Fibroblast of lung (primary cell): Measurements from ENCODE around the gene DOK5. TPM values are rescaled to one million over a fixed set of nuclear protein-coding genes. Genes with fewer than 3 reads are reported as not detected.
A peak's percentile ranks its signal among the peaks of the same experiment; 100 is the strongest.

ENCODE experiments used
- DNase-seq, 2 donors: peaks; one replicate each; pipeline versions ENCODE4 v3.0.0 to v3.0.0-alpha.2; 2010; ENCODE audit warnings: low read depth in 2 of 2
- H2AFZ ChIP-seq: 2 replicates; pipeline ENCODE4 v1.5.1; 2012; ENCODE audit warnings: low read length, control low read depth, inconsistent platforms
- H3K27ac ChIP-seq: 2 replicates; pipeline ENCODE4 v1.5.1; 2011; ENCODE audit warnings: low read length, control low read depth; ENCODE audit not compliant: insufficient read depth
- H3K27me3 ChIP-seq: 2 replicates; pipeline ENCODE4 v1.5.1; 2011; ENCODE audit warnings: mild to moderate bottlenecking, low read length; ENCODE audit not compliant: control insufficient read depth, insufficient read depth
- H3K36me3 ChIP-seq: 2 replicates; pipeline ENCODE4 v1.5.1; 2011; ENCODE audit warnings: low read length; ENCODE audit not compliant: control insufficient read depth, insufficient read depth
- H3K4me1 ChIP-seq: 2 replicates; pipeline ENCODE4 v1.5.1; 2011; ENCODE audit warnings: low read length; ENCODE audit not compliant: control insufficient read depth, insufficient read depth; ENCODE audit errors: extremely low read depth
- H3K4me2 ChIP-seq: 2 replicates; pipeline ENCODE4 v1.5.1; 2011; ENCODE audit warnings: low read length, control low read depth; ENCODE audit not compliant: insufficient read depth; ENCODE audit errors: extremely low read depth
- H3K4me3 ChIP-seq, 4 experiments: fragments of 200-600 bp in 1 of 4; sonication (generic) in 1 of 4; replicated peaks in 1 of 4; 2 replicates each; pipeline ENCODE4 v1.5.1; 2011 to 2016; ENCODE audit warnings: low read length in 4 of 4, low read depth in 3 of 4, mild to moderate bottlenecking in 3 of 4, control low read depth in 2 of 4, inconsistent platforms in 1 of 4, mixed read lengths in 1 of 4; ENCODE audit not compliant: insufficient read depth in 1 of 4; ENCODE audit errors: control extremely low read depth in 1 of 4
- H3K79me2 ChIP-seq: 2 replicates; pipeline ENCODE4 v1.5.1; 2012; ENCODE audit warnings: mild to moderate bottlenecking, low read length, inconsistent platforms; ENCODE audit not compliant: control insufficient read depth, insufficient read depth
- H3K9ac ChIP-seq: 2 replicates; pipeline ENCODE4 v1.5.1; 2011; ENCODE audit warnings: mild to moderate bottlenecking, low read length, control low read depth; ENCODE audit not compliant: insufficient read depth
- H3K9me3 ChIP-seq: 2 replicates; pipeline ENCODE4 v1.5.1; 2012; ENCODE audit warnings: low read depth, low read length; ENCODE audit not compliant: control insufficient read depth, insufficient read depth
- H4K20me1 ChIP-seq: 2 replicates; pipeline ENCODE4 v1.5.1; 2011; ENCODE audit warnings: low read length; ENCODE audit not compliant: control insufficient read depth, insufficient read depth; ENCODE audit errors: extremely low read depth
- CTCF ChIP-seq, 2 donors: IDR thresholded peaks in 1 of 2; conservative IDR thresholded peaks in 1 of 2; 1 replicate in 1 of 2; 2 replicates in 1 of 2; pipeline ENCODE4 v1.5.1; 2011 to 2012; ENCODE audit warnings: low read length in 2 of 2, control low read depth in 1 of 2, inconsistent platforms in 1 of 2, low read depth in 1 of 2, mild to moderate bottlenecking in 1 of 2
- EZH2 ChIP-seq: IDR thresholded peaks from 2 replicates; pipeline ENCODE4 v1.5.1; 2012; ENCODE audit warnings: low read length, control low read depth, mild to moderate bottlenecking; ENCODE audit errors: missing control alignments
- polyA plus RNA-seq, 2 donors: library from polyadenylated mRNA; depleted of rRNA in 1 of 2; stranded (reverse) in 1 of 2; unstranded in 1 of 2; fragments of >200 nt; gene quantifications; 2 replicates each; pipeline ENCODE4 v1.2.1, GENCODE V29; 2011 to 2012; ENCODE audit warnings: missing spikeins in 1 of 2
- total RNA-seq: library from RNA; depleted of rRNA; stranded (reverse); fragments of >200 nt; gene quantifications from 2 replicates; pipeline ENCODE4 v1.2.1, GENCODE V29; 2014

Gene DOK5
- total and polyA plus RNA-seq, 2 donors (not counting 1 experiment from before 2014, with no cell fraction given), result 13.5 to 19.2 TPM

DNA sequence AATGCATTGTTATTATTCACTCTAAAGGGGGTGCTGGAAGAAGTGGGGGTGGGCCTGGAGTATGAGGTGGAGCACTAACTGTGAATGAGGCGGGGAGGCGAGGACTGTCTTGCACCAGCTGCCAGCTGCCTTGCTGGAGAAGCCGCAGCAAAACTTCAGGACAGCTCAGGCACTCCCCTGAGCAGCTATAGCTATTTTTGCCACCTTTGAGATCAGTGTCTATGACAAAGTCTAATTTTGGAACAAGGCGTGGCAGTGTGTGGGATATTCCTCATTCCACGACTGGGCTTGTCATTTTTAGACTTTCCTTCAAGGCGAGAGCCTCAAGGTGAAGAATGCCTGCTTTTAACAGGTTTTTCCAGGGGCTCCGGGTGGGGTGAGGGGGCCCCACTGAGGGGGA, 143.8 kb downstream of the DOK5 start:
- Histone ChIP-seq H3K4me2 (no peak overlapping the region), H2AFZ (no peak overlapping the region), H4K20me1 (no peaks in the 10 kb centered on the region), H3K27ac (no peak overlapping the region), H3K27me3 (no peaks in the 10 kb centered on the region), H3K9me3 (no peaks in the 10 kb centered on the region), H3K36me3 (no peaks in the 10 kb centered on the region), H3K79me2 (no peaks in the 10 kb centered on the region), H3K4me3 (no peak overlapping the region), H3K9ac (no peak overlapping the region), H3K4me1 (no peaks in the 10 kb centered on the region)
- TF ChIP-seq EZH2 (no peak), CTCF (conservative IDR thresholded peaks at IDR 0.05 in 1 of 2, IDR thresholded peaks at IDR 0.05 in 1 of 2; ENCODE audit: low read depth in 1 of 2, low read length in 2 of 2) (no peak)
- peak in 1 of 2 donors; percentile 16 for DNase-seq

DNA sequence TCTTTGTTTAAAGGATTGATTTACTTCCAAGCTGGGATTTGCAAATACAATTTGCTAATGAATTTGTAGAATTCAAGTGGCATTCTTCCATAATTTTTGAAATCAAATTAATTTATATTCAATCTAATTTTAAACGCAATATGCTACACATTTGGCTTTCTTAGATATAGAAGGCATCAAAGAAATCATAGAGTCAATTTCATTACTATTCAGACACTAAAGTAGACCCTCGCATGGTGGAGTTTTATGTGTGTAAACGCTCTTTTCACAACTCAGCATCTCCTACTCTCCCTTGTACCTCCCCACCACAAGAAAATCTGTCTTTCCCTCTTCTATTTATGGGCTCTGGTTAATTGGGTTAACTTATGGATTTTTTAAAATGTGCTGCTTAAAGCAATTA, 144.3 kb downstream of the DOK5 start:
- no peaks in the 10 kb centered on the region for H3K27me3 ChIP-seq
- H2AFZ ChIP-seq, result no peak overlapping the region
- no peak overlapping the region for H3K9ac ChIP-seq
- no peak overlapping the region for H3K4me3 ChIP-seq
- no peak overlapping the region for H3K4me2 ChIP-seq
- TF ChIP-seq CTCF (conservative IDR thresholded peaks at IDR 0.05 in 1 of 2, IDR thresholded peaks at IDR 0.05 in 1 of 2; ENCODE audit: low read depth in 1 of 2, low read length in 2 of 2) (no peak), EZH2 (no peak)
- H3K79me2 ChIP-seq, result no peaks in the 10 kb centered on the region
- no peaks in the 10 kb centered on the region for H3K36me3 ChIP-seq
- H4K20me1 ChIP-seq, result no peaks in the 10 kb centered on the region
- H3K4me1 ChIP-seq, result no peaks in the 10 kb centered on the region
- H3K9me3 ChIP-seq, result no peaks in the 10 kb centered on the region
- DNase-seq, result no peak
- H3K27ac ChIP-seq, result no peak overlapping the region

- DNase-seq, result no peak
Observed at GRCh38 chr20:54620611-54621010, 145.2 kb downstream of the DOK5 start.

More at GRCh38 chr20:54620611-54621010, 145.2 kb downstream of the DOK5 start:
- H3K4me1 ChIP-seq, result no peaks in the 10 kb centered on the region
- no peak overlapping the region for H3K9ac ChIP-seq
- no peaks in the 10 kb centered on the region for H3K27me3 ChIP-seq
- H2AFZ ChIP-seq, result no peak overlapping the region
- TF ChIP-seq EZH2, result no peak
- no peak for TF ChIP-seq CTCF (conservative IDR thresholded peaks at IDR 0.05 in 1 of 2, IDR thresholded peaks at IDR 0.05 in 1 of 2; ENCODE audit: low read depth in 1 of 2, low read length in 2 of 2)
- H3K4me2 ChIP-seq, result no peak overlapping the region
- H3K4me3 ChIP-seq, result no peak overlapping the region
- H3K9me3 ChIP-seq, result no peaks in the 10 kb centered on the region
- H3K79me2 ChIP-seq, result no peaks in the 10 kb centered on the region
- H3K27ac ChIP-seq, result no peak overlapping the region
- no peaks in the 10 kb centered on the region for H3K36me3 ChIP-seq
- no peaks in the 10 kb centered on the region for H4K20me1 ChIP-seq
